Lower lobe of right lung (tissue), 2 donors: ENCODE results near the gene ARHGAP35. TPM values are rescaled to one million over a fixed set of nuclear protein-coding genes. Genes with fewer than 3 reads are reported as not detected.

Experiments used
- ATAC-seq, 2 donors: fragments of 200-7000 bp; cut with Tn5 transposase; one replicate each; pipeline ENCODE4 v1.9.1; 2020 to 2022; ENCODE audit warnings: mild to moderate bottlenecking in 2 of 2, moderate library complexity in 2 of 2
- DNase-seq: peaks from one replicate; pipeline ENCODE4 v3.0.0-alpha.2; 2020
- H3K27ac ChIP-seq: fragments of 200-600 bp; one replicate; pipeline ENCODE4 v1.8.0; 2022
- H3K27me3 ChIP-seq: fragments of 200-600 bp; one replicate; pipeline ENCODE4 v1.8.0; 2022; ENCODE audit warnings: low read depth
- H3K36me3 ChIP-seq: fragments of 200-600 bp; one replicate; pipeline ENCODE4 v1.8.0; 2022; ENCODE audit warnings: mild to moderate bottlenecking
- H3K4me1 ChIP-seq: fragments of 200-600 bp; one replicate; pipeline ENCODE4 v1.8.0; 2022
- H3K4me3 ChIP-seq: fragments of 200-600 bp; one replicate; pipeline ENCODE4 v1.8.0; 2022; ENCODE audit warnings: mild to moderate bottlenecking
- H3K9me3 ChIP-seq: fragments of 200-600 bp; one replicate; pipeline ENCODE4 v1.8.0; 2022
- CTCF ChIP-seq: fragments of 200-600 bp; IDR thresholded peaks from one replicate; pipeline ENCODE4 v1.8.0; 2022; ENCODE audit warnings: antibody characterized with exemption, mild to moderate bottlenecking
- intact Hi-C: fragments of 100-400 bp; cut with DNase I; formaldehyde crosslinking; loops from one replicate; pipeline ENCODE4 v1.11.0; 2022
- total RNA-seq: library from RNA; stranded (reverse); fragmentation: NEBNext Ultra II Directional; extraction: Animal tissue kit (Norgen Biotek cat#: 25700); gene quantifications from one replicate; pipeline ENCODE4 v1.2.1, GENCODE V29; 2021
- donor health status: DM: no; HTN: yes; CAD: no; lungs with severe emphysema.

Gene ARHGAP35
- total RNA-seq, 1 donor from 2014 or later = 61.6 TPM

- H3K27me3 ChIP-seq = no peaks in the 10 kb centered on the region
- no peak overlapping the region for H3K4me3 ChIP-seq
- no peak overlapping the region for H3K27ac ChIP-seq
- TF ChIP-seq CTCF = no peak
- ATAC-seq = no peak
- H3K4me1 ChIP-seq = peaks cover 15% of the 10 kb centered on the region
- intact Hi-C loops = no loop called here
- H3K9me3 ChIP-seq = no peaks in the 10 kb centered on the region
- DNase-seq = no peak
- no peaks in the 10 kb centered on the region for H3K36me3 ChIP-seq
These were observed 35.1 kb upstream of the ARHGAP35 start for GRCh38 chr19:46825731-46826055.

GRCh38 chr19:46828484-46828883 lies 32.3 kb upstream of the ARHGAP35 start:
- H3K27me3 ChIP-seq = no peaks in the 10 kb centered on the region
- TF ChIP-seq CTCF = no peak
- H3K9me3 ChIP-seq = no peaks in the 10 kb centered on the region
- no peaks in the 10 kb centered on the region for H3K36me3 ChIP-seq
- H3K4me3 ChIP-seq = no peak overlapping the region
- no peak for DNase-seq
- H3K27ac ChIP-seq = no peak overlapping the region
- intact Hi-C loops = no loop called here
- ATAC-seq = no peak
- H3K4me1 ChIP-seq = no peaks in the 10 kb centered on the region

GRCh38 chr19:46830864-46831263 lies 29.9 kb upstream of the ARHGAP35 start:
- no peak for TF ChIP-seq CTCF
- no peaks in the 10 kb centered on the region for H3K36me3 ChIP-seq
- DNase-seq (no peak), ATAC-seq (no peak)
- no peaks in the 10 kb centered on the region for H3K27me3 ChIP-seq
- H3K27ac ChIP-seq = no peak overlapping the region
- no peaks in the 10 kb centered on the region for H3K4me1 ChIP-seq
- no peak overlapping the region for H3K4me3 ChIP-seq
- intact Hi-C loops = loop anchor here (10.0 kb wide), 1 partner anchor 66 kb away; no protein-coding TSS in a partner anchor
- H3K9me3 ChIP-seq = no peaks in the 10 kb centered on the region

GRCh38 chr19:46834121-46834520 lies 26.7 kb upstream of the ARHGAP35 start:
- Histone ChIP-seq H3K27me3 (no peaks in the 10 kb centered on the region), H3K36me3 (peaks cover 22% of the 10 kb centered on the region), H3K4me3 (no peak overlapping the region), H3K27ac (no peak overlapping the region), H3K9me3 (no peaks in the 10 kb centered on the region), H3K4me1 (no peaks in the 10 kb centered on the region)
- intact Hi-C loops = loop anchor here (10.0 kb wide), 1 partner anchor 69 kb away; no protein-coding TSS in a partner anchor
- ATAC-seq = no peak
- TF ChIP-seq CTCF = no peak
- no peak for DNase-seq

GRCh38 chr19:46834984-46835383 lies 25.8 kb upstream of the ARHGAP35 start:
- peaks cover 5% of the 10 kb centered on the region for H3K4me1 ChIP-seq
- H3K27ac ChIP-seq = no peak overlapping the region
- DNase-seq (no peak), ATAC-seq (no peak)
- H3K4me3 ChIP-seq = no peak overlapping the region
- H3K9me3 ChIP-seq = no peaks in the 10 kb centered on the region
- intact Hi-C loops = loop anchor here (10.0 kb wide), 1 partner anchor 70 kb away; no protein-coding TSS in a partner anchor
- no peaks in the 10 kb centered on the region for H3K27me3 ChIP-seq
- no peak for TF ChIP-seq CTCF
- H3K36me3 ChIP-seq = peaks cover 30% of the 10 kb centered on the region

- H3K4me1 ChIP-seq = peaks cover 14% of the 10 kb centered on the region
- no peaks in the 10 kb centered on the region for H3K9me3 ChIP-seq
- peaks cover 46% of the 10 kb centered on the region for H3K36me3 ChIP-seq
- no peak for ATAC-seq
- TF ChIP-seq CTCF = no peak
- no peak for DNase-seq
- H3K27ac ChIP-seq = no peak overlapping the region
- intact Hi-C loops = loop anchor here (10.0 kb wide), 1 partner anchor 73 kb away; no protein-coding TSS in a partner anchor
- H3K4me3 ChIP-seq = no peak overlapping the region
- H3K27me3 ChIP-seq = no peaks in the 10 kb centered on the region
These were observed 22.6 kb upstream of the ARHGAP35 start for GRCh38 chr19:46838160-46838559.
